Choroid plexus epithelial cell (primary cell): ENCODE results near the gene TM7SF3.

ENCODE experiments used
- DNase-seq: peaks from one replicate; pipeline ENCODE4 v3.0.0-alpha.2; 2010; ENCODE audit warnings: low read depth
- H3K4me3 ChIP-seq: 2 replicates; pipeline ENCODE4 v1.5.1; 2011; ENCODE audit warnings: low read depth, mild to moderate bottlenecking, control low read depth, low read length, moderate library complexity
- TF ChIP-seq, protein P1 (sequence below): conservative IDR thresholded peaks from 2 replicates; pipeline ENCODE4 v1.5.1; 2011; ENCODE audit warnings: low read depth, mild to moderate bottlenecking, control low read depth, inconsistent platforms, low read length, moderate library complexity

TM7SF3 gene

DNA sequence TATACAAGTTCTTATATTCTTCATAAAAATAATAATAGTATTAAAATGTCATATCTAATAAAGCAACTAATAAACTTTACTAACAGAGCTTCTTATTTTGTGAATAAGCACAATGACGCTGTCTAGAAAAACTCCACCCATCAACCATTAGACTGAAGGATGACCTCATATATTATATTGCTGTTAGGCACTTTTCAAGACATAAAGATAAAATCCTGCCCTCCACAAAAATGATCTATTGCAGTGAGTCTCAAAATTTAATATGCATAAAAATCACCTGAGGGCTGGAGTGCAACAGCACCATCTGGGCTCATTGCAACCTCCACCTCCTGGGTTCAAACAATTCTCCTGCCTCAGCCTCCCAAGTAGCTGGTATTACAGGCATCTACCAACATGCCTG is 20.1 kb downstream of the TM7SF3 start:
- no peak for DNase-seq
- TF ChIP-seq, protein P1, sequence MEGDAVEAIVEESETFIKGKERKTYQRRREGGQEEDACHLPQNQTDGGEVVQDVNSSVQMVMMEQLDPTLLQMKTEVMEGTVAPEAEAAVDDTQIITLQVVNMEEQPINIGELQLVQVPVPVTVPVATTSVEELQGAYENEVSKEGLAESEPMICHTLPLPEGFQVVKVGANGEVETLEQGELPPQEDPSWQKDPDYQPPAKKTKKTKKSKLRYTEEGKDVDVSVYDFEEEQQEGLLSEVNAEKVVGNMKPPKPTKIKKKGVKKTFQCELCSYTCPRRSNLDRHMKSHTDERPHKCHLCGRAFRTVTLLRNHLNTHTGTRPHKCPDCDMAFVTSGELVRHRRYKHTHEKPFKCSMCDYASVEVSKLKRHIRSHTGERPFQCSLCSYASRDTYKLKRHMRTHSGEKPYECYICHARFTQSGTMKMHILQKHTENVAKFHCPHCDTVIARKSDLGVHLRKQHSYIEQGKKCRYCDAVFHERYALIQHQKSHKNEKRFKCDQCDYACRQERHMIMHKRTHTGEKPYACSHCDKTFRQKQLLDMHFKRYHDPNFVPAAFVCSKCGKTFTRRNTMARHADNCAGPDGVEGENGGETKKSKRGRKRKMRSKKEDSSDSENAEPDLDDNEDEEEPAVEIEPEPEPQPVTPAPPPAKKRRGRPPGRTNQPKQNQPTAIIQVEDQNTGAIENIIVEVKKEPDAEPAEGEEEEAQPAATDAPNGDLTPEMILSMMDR = no peak
- no peak overlapping the region for H3K4me3 ChIP-seq

DNA sequence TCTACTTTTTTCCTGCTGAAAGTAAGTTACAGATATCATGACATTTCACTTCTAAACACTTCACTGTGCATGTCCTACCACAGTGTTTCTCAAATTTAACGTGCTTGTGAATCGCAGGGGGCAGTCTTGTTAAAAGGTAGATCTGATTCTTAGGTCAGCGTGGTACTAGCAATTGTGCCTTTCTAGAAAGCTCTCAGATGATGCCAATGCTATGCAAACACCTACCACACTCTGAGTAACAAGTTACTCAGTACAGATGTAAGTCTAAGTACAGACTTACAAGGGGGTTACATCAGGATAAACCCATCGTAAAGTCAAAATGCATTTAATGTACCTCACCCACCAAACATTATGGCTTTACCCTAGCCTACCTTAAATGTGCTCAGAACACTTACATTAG is 22.4 kb downstream of the TM7SF3 start:
- DNase-seq = no peak
- TF ChIP-seq, protein P1 = no peak
- no peak overlapping the region for H3K4me3 ChIP-seq

- no peak overlapping the region for H3K4me3 ChIP-seq
- TF ChIP-seq, protein P1 = no peak
- no peak for DNase-seq
Observed at GRCh38 chr12:26989873-26990272, 24.3 kb downstream of the TM7SF3 start.

DNA sequence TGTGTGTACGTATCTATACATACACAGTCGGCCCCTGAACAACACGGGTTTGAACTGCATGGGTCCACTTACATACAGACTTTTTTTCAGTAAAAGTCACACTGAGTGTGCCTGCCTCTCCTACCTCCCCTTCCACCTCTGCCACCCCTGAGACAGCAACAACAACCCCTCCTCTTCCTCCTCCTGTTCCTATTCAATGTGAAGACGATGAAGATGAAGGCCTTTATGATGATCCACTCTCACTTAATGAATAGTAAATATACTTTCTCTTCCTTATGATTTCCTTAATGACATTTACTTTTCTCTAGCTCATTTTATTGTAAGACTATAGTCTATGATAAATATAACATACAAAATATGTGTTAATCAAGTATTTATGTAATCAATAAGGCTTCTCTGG is 25.5 kb downstream of the TM7SF3 start:
- TF ChIP-seq, protein P1 = no peak
- DNase-seq = no peak
- no peak overlapping the region for H3K4me3 ChIP-seq

- DNase-seq = peak; percentile 10
- TF ChIP-seq, protein P1 = no peak
- no peak overlapping the region for H3K4me3 ChIP-seq
Observed at GRCh38 chr12:26987634-26988424, 26.4 kb downstream of the TM7SF3 start.

DNA sequence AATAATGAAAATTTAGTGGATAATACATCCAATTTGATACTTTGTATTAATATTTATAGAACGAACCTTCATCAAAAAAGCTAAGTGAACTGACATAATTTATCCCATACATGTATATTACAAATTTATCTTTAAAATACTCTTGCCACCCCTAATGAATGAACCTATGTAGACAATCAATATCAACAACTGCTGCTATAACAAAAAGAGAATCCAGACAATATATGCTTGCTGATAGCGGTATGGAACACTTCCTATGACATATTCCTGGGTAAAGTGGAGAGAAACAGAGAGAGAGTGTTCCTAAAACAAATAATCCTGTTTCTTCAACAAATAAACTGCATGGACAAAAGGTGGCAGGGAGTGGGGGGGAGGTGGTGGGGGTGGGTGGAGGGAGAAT is 31.3 kb downstream of the TM7SF3 start:
- TF ChIP-seq, protein P1 = no peak
- DNase-seq = no peak
- H3K4me3 ChIP-seq = no peak overlapping the region

DNA sequence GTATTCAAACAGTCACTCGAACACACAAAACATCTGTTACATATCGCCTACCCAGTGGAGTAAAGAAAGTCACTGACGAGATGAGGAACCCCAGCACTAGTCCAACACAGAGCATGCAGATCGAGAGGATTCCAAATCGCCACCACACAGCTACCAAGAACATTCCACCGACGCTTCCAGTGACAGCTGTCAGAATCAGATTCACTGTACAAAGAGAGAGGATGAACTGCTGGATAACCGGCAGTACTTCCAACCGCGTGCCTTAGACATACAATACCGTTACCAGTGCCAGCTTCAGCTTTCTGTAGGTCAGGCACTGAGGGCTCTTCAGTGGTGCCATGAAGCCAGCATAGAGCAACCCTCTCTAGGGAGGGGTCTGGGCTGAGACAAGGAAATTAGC is 34.5 kb downstream of the TM7SF3 start:
- no peak overlapping the region for H3K4me3 ChIP-seq
- DNase-seq = no peak
- TF ChIP-seq, protein P1 = no peak
